ENCODE results near the gene TRIM41. TPM values are rescaled to one million over a fixed set of nuclear protein-coding genes. Genes with fewer than 3 reads are reported as not detected.

The TRIM41 gene
- total and polyA plus RNA-seq, 9 of the 15 experiments (the other 6 are each of a cell fraction or from before 2014, with no cell fraction given): 1.8 to 47.6 (median 20.9) TPM

DNA sequence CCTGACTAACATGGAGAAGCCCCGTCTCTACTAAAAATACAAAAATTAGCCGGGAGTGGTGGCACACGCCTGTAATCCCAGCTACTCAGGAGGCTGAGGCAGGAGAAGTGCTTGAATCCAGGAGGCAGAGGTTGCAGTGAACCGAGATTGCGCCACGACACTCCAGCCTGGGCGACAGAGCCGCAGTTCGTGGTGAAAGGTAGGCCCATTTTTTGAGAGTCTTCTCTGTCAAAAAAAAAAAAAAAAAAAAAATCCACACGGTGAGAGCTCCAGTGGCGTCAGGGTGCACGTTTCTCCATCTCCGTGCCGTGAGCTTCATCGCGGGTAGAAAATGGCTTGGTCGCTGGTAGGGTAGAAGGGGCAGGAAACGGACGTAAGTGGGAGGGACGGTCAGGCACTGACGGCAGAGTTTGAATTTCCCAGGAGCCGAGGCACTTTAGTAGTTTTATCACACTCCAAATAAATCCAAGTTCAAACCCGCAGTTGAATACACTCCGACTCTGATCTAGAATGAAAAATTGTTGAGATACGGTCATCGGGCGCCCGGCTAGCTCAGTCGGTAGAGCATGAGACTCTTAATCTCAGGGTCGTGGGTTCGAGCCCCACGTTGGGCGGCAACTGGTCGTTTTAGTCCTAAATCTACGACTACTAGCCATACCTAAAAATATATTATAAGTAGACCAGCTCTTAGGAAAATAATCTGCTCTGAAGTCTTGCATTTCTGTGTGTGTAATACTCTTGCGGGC is 15.7 kb upstream of the TRIM41 start (continued):
- TF ChIP-seq EWSR1 (IDR thresholded peaks at IDR 0.05; ENCODE audit: borderline replicate concordance, low read depth, partially characterized antibody): no peak
- TF ChIP-seq ZNF57 (CRISPR knock-in tag; IDR thresholded peaks at IDR 0.05): no peak
- TF ChIP-seq, protein P1, sequence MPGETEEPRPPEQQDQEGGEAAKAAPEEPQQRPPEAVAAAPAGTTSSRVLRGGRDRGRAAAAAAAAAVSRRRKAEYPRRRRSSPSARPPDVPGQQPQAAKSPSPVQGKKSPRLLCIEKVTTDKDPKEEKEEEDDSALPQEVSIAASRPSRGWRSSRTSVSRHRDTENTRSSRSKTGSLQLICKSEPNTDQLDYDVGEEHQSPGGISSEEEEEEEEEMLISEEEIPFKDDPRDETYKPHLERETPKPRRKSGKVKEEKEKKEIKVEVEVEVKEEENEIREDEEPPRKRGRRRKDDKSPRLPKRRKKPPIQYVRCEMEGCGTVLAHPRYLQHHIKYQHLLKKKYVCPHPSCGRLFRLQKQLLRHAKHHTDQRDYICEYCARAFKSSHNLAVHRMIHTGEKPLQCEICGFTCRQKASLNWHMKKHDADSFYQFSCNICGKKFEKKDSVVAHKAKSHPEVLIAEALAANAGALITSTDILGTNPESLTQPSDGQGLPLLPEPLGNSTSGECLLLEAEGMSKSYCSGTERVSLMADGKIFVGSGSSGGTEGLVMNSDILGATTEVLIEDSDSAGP (CRISPR knock-in tag; IDR thresholded peaks at IDR 0.05): no peak
- TF ChIP-seq MAZ (CRISPR knock-in tag; conservative IDR thresholded peaks at IDR 0.05 in 1 of 2, IDR thresholded peaks at IDR 0.05 in 1 of 2): no peak; a peak in 2 of 4 replicates
- no peak for TF ChIP-seq GTF2E2 (tag; IDR thresholded peaks at IDR 0.05)
- TF ChIP-seq, protein P2, sequence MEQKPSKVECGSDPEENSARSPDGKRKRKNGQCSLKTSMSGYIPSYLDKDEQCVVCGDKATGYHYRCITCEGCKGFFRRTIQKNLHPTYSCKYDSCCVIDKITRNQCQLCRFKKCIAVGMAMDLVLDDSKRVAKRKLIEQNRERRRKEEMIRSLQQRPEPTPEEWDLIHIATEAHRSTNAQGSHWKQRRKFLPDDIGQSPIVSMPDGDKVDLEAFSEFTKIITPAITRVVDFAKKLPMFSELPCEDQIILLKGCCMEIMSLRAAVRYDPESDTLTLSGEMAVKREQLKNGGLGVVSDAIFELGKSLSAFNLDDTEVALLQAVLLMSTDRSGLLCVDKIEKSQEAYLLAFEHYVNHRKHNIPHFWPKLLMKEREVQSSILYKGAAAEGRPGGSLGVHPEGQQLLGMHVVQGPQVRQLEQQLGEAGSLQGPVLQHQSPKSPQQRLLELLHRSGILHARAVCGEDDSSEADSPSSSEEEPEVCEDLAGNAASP (IDR thresholded peaks at IDR 0.05): no peak
- TF ChIP-seq, protein P3, sequence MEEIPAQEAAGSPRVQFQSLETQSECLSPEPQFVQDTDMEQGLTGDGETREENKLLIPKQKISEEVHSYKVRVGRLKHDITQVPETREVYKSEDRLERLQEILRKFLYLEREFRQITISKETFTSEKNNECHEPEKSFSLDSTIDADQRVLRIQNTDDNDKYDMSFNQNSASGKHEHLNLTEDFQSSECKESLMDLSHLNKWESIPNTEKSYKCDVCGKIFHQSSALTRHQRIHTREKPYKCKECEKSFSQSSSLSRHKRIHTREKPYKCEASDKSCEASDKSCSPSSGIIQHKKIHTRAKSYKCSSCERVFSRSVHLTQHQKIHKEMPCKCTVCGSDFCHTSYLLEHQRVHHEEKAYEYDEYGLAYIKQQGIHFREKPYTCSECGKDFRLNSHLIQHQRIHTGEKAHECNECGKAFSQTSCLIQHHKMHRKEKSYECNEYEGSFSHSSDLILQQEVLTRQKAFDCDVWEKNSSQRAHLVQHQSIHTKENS (CRISPR knock-in tag; IDR thresholded peaks at IDR 0.05): no peak
- 0 out of 2 replicates have a peak, but pooled peaks have one; percentile 15 for TF ChIP-seq ZNF75A (CRISPR knock-in tag; IDR thresholded peaks at IDR 0.05)
- no peak for TF ChIP-seq YBX1 (IDR thresholded peaks at IDR 0.05)
- no peak for TF ChIP-seq CBX8 (IDR thresholded peaks at IDR 0.05; ENCODE audit: borderline replicate concordance, extremely low read depth, low read depth, low read length, poor library complexity, severe bottlenecking)
- 0 out of 2 replicates have a peak, but pooled peaks have one; percentile 38 for TF ChIP-seq SREBF1 (IDR thresholded peaks at IDR 0.05; ENCODE audit: borderline replicate concordance, low read depth, low read length)
- TF ChIP-seq HDAC6 (IDR thresholded peaks at IDR 0.05; ENCODE audit: low read depth, low read length): no peak
- no peak for TF ChIP-seq SUPT5H (IDR thresholded peaks at IDR 0.05)
- TF ChIP-seq MEF2A (IDR thresholded peaks at IDR 0.05; ENCODE audit: control insufficient read depth, low read depth, low read length): peak; percentile 60; the same call in 1 of the 2 replicates
- TF ChIP-seq XRCC5 (IDR thresholded peaks at IDR 0.05; ENCODE audit: low read depth, low read length): 0 out of 2 replicates have a peak, but pooled peaks have one; percentile 18
- TF ChIP-seq, protein P4, sequence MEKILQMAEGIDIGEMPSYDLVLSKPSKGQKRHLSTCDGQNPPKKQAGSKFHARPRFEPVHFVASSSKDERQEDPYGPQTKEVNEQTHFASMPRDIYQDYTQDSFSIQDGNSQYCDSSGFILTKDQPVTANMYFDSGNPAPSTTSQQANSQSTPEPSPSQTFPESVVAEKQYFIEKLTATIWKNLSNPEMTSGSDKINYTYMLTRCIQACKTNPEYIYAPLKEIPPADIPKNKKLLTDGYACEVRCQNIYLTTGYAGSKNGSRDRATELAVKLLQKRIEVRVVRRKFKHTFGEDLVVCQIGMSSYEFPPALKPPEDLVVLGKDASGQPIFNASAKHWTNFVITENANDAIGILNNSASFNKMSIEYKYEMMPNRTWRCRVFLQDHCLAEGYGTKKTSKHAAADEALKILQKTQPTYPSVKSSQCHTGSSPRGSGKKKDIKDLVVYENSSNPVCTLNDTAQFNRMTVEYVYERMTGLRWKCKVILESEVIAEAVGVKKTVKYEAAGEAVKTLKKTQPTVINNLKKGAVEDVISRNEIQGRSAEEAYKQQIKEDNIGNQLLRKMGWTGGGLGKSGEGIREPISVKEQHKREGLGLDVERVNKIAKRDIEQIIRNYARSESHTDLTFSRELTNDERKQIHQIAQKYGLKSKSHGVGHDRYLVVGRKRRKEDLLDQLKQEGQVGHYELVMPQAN (IDR thresholded peaks at IDR 0.05; ENCODE audit: borderline replicate concordance): peak; percentile 52; the same call in 1 of the 2 replicates
- TF ChIP-seq, protein P5, sequence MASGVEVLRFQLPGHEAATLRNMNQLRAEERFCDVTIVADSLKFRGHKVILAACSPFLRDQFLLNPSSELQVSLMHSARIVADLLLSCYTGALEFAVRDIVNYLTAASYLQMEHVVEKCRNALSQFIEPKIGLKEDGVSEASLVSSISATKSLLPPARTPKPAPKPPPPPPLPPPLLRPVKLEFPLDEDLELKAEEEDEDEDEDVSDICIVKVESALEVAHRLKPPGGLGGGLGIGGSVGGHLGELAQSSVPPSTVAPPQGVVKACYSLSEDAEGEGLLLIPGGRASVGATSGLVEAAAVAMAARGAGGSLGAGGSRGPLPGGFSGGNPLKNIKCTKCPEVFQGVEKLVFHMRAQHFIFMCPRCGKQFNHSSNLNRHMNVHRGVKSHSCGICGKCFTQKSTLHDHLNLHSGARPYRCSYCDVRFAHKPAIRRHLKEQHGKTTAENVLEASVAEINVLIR (CRISPR knock-in tag; IDR thresholded peaks at IDR 0.05): 0 out of 2 replicates have a peak, but pooled peaks have one; percentile 13
- no peak for TF ChIP-seq ZFPM2 (CRISPR knock-in tag; IDR thresholded peaks at IDR 0.05)
- TF ChIP-seq JUNB (CRISPR knock-in tag; conservative IDR thresholded peaks at IDR 0.05): no peak

All from K562 (cell line).